Measurements from ENCODE around the gene LRRFIP2.

Gene LRRFIP2

DNA sequence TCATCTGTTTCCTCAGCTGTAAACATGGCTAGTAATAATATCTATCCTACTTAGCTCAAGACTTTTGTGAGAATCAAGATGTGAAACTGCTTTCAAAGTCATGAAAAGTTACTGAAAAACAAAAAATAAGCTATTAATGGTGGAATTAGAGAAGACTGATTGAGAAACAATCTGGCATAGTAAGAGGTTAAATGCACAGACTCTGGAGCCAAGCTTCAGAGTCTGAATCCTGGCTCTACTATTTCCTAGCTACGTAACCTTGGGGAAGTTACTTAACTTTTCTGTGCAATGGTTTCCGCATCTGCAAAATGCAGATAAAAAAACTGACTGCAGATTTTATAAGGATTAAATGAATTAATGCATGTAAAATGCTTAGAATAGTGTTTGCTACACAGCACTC lies 28.8 kb downstream of the LRRFIP2 start:
- DNase-seq (ENCODE audit: low read depth), result no peak
- TF ChIP-seq, protein P1, sequence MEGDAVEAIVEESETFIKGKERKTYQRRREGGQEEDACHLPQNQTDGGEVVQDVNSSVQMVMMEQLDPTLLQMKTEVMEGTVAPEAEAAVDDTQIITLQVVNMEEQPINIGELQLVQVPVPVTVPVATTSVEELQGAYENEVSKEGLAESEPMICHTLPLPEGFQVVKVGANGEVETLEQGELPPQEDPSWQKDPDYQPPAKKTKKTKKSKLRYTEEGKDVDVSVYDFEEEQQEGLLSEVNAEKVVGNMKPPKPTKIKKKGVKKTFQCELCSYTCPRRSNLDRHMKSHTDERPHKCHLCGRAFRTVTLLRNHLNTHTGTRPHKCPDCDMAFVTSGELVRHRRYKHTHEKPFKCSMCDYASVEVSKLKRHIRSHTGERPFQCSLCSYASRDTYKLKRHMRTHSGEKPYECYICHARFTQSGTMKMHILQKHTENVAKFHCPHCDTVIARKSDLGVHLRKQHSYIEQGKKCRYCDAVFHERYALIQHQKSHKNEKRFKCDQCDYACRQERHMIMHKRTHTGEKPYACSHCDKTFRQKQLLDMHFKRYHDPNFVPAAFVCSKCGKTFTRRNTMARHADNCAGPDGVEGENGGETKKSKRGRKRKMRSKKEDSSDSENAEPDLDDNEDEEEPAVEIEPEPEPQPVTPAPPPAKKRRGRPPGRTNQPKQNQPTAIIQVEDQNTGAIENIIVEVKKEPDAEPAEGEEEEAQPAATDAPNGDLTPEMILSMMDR (IDR thresholded peaks at IDR 0.05; ENCODE audit: low read depth, low read length, missing control alignments), result no peak
- no peak overlapping the region for H3K4me3 ChIP-seq (ENCODE audit: low read depth, low read length)

GRCh38 chr3:37144806-37145205 lies 29.6 kb downstream of the LRRFIP2 start:
- DNase-seq (ENCODE audit: low read depth), result no peak
- H3K4me3 ChIP-seq (ENCODE audit: low read depth, low read length), result no peak overlapping the region
- TF ChIP-seq, protein P1 (IDR thresholded peaks at IDR 0.05; ENCODE audit: low read depth, low read length, missing control alignments), result no peak

DNA sequence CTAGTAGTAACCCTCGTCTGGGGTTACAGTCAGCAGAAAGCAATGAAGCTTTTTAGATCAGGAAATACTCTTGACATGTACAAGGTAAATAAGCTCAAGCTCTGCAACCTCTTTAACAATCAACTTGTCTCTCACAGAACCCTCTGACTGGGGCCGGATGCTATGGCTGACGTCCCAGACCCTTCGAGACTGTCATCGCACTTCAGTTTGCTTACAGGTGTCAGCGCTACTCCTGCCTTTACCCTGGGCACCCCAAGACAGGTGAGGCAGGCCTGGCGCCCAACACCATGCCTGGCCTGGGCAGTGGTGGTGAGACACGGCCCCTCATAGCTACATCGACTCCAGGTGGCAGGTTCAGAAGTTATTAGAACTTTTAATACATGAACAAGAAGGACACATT lies 30.6 kb downstream of the LRRFIP2 start:
- no peak for DNase-seq (ENCODE audit: low read depth)
- TF ChIP-seq, protein P1 (IDR thresholded peaks at IDR 0.05; ENCODE audit: low read depth, low read length, missing control alignments), result no peak
- no peak overlapping the region for H3K4me3 ChIP-seq (ENCODE audit: low read depth, low read length)

DNA sequence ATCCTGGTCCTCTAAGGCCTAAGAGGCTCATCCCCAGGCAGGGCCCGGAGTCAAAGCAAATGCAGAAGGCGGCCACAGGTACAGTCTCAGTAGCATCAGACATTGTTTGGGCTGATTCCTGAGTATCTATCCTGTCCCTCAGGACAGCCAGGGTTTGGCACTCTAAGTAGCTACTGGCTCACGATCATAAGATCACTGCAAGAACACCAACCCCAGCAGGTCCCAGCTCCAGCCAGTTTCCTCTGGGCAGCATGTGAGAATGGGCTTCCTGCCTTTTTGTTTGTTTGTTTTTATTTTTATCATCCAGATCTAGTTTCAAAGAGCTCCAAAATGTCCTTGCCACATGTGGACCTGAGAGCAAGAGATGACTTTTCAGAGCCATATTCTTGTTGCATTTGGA lies 32.7 kb downstream of the LRRFIP2 start:
- TF ChIP-seq, protein P1 (IDR thresholded peaks at IDR 0.05; ENCODE audit: low read depth, low read length, missing control alignments), result no peak
- DNase-seq (ENCODE audit: low read depth), result no peak
- no peak overlapping the region for H3K4me3 ChIP-seq (ENCODE audit: low read depth, low read length)

DNA sequence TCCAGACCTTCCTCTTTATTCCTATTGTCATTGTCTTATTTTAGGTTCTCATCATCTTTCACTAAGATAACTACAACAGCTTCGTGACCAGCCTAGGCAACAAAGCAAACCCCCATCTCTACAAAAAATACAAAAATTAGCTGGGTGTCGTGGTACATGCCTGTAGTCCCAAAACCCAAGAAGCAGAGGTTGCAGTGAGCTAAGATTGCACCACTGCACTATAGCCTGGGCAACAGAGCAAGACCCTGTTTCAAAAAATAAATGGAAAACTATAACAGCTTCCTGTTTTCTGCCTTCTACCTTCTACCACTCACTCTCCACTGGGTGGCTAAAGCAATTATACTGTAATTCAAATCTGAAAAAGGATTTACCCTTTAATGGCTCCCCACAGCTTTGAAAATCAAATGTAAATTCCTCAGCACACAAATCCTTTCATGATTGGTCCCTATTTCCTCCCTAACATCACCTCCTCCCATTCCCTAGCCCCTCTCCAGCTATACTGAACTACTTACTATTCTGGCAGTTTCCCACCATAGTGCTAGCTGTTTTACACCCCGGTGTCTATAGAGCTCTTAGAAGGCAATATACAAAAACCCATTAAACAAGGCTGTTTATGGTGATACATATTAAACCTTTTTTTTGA lies 33.4 kb downstream of the LRRFIP2 start:
- H3K4me3 ChIP-seq (ENCODE audit: low read depth, low read length), result no peak overlapping the region
- TF ChIP-seq, protein P1 (IDR thresholded peaks at IDR 0.05; ENCODE audit: low read depth, low read length, missing control alignments), result no peak
- DNase-seq (ENCODE audit: low read depth), result no peak

DNA sequence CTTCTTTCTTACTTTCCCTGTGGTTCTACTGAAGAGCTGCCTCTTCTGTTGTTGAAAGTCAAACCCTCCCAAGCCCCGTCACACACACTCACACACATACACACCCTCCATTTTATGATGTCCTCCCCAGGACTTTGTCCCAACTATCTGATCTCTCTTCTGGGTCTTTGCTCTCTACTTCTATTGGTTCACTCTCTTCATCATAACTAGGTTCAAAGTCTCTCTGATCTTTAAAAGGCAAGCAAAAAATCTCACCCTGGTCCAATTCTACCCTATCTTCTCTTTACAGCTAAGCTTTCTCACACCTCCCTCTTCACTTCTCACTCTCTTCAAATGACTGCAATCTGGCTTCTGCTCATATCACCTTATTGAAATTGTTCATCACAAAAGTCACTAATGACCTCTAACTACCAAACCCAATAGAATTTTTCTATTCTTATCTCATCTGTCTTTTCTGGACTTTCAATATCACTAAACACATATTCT lies 34.8 kb downstream of the LRRFIP2 start:
- TF ChIP-seq, protein P1 (IDR thresholded peaks at IDR 0.05; ENCODE audit: low read depth, low read length, missing control alignments), result no peak
- no peak for DNase-seq (ENCODE audit: low read depth)

DNA sequence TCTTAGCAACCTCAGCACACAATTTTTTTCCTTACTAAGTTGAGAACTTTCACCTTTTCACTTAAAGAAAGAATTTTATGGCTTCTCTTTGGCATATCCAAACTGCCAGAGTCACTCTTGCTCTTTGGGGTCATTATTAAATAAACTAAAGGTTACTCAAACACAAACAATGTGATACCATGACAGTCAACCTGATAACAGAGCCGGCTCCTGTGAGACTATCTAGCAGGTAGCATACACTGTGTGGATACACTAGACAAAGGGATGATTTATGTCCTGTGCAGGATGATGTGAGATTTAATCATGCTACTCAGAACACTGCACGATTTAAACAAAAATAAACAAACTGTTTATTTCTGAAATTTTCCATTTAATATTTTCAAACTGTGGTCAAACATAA lies 35.6 kb downstream of the LRRFIP2 start:
- DNase-seq (ENCODE audit: low read depth), result no peak

More for the DNA sequence above, 34.8 kb downstream of the LRRFIP2 start:
- H3K4me3 ChIP-seq (ENCODE audit: low read depth, low read length), result no peak overlapping the region

More for the DNA sequence above, 35.6 kb downstream of the LRRFIP2 start:
- TF ChIP-seq, protein P1 (IDR thresholded peaks at IDR 0.05; ENCODE audit: low read depth, low read length, missing control alignments), result no peak
- no peak overlapping the region for H3K4me3 ChIP-seq (ENCODE audit: low read depth, low read length)
